HG03439 (cell line): ENCODE measurements around the gene WDR5.

Experiments used
- ATAC-seq: cut with Tn5 transposase; IDR thresholded peaks from one replicate; pipeline ENCODE4 v1.9.1; 2021; ENCODE audit warnings: mild to moderate bottlenecking, moderate library complexity; ENCODE audit not compliant: unreplicated experiment

Gene WDR5

DNA sequence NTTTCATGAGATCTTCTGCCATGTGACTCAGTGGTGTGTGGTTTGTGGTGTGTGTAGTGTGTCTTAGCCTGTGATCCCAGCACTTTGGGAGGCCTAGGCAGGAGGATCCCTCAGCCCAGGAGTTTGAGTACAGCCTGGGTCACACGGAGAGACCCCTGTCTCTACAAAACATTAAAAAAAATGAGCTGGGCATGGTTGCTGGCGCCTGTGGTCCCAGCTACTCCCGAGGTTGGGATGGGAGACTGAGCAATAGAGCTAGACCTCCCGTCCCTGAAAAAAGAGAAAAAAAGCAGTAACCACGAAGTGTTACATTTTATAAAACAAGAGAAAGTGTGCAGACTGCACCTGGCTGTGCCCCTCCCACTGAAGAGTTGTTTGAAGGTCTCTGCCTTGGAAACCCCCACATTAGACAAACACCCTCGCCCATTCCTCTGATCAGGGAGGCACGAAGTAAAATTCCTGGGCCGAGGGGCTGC lies 49.7 kb downstream of the WDR5 start:
- no peak for ATAC-seq

DNA sequence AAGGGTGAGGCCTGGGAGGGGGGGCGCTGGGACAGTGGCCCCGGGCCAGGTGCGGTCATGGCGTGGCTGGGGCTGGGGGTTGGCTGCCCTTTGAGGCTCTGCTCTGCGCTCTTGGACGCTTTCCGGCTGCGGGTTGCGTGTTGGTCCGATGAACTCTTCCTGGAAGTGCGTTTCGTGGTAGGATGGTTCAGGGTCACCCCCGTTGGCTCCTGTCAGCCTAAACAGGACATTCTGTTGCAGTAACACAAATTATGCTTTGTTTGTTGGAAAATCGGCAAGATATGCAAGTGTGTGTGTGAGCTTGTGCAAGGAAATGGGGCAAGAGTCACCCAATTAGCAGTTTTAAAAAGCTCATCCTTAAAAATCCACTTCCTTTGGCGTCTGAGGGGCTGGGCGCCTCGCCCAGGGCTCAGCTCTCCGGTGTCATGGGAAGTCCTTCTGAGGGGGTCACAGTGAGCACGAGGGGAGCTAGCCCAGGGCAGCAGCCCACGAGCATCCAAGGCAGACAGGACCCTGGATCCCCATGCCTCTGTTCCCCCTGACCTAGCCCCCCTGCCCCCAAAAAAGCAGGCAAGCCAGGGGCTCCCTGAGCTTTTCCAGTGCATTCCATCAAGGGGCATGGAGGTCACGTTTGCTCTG lies 50.7 kb downstream of the WDR5 start:
- no peak for ATAC-seq

DNA sequence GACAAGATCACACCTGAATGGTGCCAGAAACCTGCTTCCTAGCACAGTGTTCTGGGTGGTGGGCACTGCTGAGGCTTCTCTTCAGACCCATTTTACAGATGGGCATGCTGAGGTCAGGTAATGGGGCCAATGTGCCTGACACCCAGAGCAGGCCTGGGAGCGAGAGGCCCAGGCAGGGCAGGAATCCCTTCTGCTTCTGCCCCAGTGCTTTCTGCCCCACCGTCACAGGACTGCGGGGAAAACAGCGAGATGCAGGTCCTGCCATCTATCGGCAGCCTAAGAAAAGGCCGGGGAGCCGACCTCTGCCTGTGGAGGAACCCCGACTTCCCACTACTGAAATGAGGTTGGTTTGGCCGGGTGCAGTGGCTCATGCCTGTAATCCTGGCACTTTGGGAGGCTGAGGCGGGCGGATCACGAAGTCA lies 51.2 kb downstream of the WDR5 start:
- ATAC-seq = no peak

DNA sequence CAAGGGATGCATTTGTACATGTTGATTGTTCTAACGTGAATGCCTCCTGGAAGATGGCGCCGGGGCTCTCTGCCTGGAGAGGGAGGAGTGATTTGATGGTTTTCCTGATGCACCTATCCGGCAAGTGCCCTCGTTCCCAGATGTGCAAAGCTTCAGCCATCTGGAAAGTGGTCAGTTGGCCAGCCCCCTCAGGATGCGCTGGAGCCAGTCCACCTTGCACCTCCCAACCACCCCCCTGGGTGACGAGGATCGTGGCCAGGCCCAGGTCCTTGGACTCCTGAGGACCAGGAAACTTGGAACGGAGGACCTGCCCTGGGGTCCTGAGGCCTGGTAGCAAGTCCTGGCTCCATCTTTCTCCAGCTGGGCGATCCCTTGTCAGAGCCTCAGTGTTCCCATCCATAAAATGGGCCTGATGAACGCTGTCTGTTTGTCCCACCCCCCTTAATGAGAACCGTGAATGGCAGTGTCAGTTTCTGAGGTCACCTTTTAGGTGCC lies 52.1 kb downstream of the WDR5 start:
- no peak for ATAC-seq

DNA sequence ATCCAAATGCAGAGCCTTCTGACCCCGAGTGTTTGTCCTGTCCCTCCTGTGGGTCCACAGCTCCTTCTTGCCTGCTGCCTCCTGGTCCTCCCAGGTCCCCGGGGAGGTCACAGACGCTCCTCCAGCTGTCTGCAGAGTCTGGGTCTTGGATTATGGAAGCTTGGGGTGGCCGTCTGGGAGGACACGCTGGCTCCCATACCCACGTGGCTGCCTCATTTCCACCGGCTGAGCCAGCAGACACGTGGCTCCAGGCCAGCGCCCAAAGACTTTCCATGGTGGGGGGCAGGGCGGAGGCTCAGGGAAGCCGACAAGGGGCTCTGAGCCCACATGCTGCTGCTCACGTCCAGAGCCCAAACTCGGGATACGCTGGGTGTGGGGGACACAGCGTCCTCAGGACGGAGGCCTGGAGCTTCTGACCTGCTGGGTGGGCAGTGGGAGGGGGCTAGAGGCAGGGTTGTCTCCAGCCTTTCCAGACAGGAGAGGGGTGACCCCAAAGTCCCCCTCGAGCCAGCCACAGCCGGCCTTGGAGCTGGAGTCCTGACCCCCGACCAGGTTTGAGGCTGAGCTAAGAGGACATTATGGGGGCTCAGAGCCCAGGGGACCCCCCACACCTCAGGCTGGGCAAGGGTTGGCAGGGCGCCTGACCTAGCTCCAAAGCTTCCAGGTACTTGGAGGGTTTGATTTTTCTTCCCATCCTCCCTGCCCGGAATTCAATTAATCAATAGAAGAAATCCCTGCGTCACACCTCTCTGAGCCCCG lies 52.7 kb downstream of the WDR5 start:
- ATAC-seq = no peak

DNA sequence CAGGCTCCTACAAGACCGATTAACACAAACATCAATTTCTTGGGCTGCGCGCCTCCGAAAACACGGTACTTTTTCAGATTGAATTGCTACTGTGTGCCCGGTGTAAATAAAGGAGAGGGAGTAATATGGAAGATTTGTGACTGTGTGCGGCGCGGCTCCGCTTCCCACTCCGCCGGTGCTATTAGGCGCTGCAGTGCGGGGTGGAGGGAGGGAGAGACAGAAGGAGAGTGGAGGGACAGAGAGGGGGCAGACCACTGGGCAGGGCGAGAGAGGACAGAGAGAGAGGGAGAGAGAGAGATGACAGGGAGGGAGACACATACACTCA lies 53.2 kb downstream of the WDR5 start:
- no peak for ATAC-seq

DNA sequence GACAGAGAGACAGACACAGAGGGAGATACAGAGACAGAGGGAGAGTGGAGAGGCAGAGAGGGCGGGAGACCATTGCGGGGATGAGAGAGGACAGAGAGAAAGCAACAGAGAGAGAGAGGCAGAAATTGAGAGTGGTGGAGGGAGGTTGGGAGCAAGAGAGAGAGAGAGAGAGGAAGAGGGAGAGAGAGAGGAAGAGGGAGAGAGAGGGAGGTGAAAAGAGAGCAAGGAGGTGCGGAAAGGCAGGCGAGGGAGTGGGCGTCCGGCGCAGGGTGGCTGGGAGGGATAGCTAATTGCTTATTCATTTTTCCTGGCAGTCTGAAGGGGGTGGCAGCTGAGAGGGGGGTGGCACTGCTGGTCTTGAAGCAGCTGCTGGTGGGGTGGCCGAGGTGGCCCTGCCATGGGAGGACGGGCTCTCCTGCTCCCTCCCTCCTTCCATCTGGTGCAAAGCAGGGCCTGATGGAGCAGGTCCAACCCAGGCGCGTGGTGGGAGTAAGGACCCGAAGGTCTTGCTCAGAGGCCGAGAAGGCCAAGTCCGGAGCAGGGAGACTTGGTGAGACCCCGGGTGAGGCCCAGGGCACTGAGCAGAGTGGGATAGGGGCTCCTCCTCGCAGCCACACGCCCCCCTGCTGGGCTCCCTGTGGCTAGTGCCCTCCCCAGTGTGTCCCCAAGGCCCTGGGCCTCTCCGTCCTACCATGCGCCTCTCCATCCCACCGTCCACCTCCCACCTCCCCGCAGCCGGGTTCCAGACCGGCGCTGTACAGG lies 53.8 kb downstream of the WDR5 start:
- no peak for ATAC-seq

DNA sequence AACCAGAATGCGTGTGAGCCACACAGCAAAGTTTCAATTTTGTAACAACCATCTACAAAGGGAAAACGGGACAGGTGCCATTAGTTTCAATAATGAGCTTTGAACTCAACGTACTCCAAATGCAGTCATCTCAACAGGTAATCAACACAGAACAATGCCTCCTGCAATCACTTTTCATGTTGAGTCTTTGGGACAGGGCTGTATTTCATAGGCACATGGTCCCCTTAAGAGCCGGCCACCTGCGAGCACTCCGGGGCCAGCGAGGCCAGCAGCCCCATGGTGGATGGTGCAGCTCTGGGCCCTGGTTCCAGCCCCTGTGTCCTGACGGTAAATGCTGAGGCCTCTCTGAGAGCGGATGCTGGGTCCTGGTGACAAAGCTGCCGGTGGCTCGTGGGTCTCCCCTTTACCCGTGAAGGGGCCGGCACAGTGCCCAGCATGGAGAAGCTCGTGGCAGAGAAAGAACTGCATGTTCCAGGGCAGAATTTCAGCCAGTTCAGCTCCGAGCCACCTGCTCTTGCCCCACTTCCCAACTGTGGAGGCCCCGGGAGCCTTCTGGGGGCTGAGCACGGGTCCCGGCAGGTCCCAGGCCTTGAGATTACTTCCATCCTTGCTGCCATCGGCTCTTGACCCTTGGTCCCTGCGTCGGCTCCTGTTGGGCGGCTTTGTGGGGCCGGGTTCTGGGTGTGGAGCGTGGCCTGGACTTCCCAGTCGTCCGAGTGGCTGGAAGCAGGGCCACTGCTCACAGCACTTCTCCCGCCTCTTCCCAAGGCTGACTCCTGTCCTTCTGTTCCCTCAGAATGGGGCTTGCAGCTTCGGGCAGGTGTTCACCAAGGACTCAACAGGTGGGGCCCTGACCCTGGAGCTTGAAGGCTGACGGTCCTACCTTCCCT lies 54.6 kb downstream of the WDR5 start:
- no peak for ATAC-seq

DNA sequence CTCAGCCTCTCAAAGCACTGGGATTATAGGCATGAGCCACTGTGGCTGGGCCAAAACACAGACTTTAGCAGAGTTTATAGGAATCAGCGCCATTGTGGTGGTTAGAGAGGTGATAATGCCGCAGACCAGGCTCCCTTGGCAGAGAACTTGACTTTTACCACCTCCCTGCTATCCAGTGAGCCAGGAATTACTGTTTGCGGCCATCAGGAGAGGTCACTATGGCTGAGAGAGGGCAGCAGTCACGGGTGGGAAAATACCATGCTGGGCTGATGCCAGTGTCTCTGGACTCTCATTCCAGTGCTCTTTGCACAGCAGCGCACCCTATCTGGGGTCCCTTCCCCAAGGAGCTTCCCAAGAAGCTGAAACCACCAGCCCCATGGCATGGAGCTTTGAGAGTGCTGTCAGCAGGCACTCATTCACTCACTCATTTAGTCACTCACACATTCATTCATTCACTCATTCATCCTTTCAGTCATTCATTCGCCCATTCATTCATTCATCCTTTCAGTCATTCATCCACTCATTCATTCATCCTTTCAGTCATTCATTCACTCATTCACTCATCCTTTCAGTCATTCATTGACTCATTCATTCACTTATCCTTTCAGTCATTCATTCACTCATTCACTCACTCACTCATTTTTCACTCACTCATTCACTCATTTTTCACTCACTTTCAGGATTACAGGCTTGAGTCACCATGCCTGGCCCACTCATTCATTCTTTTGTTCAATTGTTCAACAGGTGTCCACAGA lies 55.8 kb downstream of the WDR5 start:
- no peak for ATAC-seq

DNA sequence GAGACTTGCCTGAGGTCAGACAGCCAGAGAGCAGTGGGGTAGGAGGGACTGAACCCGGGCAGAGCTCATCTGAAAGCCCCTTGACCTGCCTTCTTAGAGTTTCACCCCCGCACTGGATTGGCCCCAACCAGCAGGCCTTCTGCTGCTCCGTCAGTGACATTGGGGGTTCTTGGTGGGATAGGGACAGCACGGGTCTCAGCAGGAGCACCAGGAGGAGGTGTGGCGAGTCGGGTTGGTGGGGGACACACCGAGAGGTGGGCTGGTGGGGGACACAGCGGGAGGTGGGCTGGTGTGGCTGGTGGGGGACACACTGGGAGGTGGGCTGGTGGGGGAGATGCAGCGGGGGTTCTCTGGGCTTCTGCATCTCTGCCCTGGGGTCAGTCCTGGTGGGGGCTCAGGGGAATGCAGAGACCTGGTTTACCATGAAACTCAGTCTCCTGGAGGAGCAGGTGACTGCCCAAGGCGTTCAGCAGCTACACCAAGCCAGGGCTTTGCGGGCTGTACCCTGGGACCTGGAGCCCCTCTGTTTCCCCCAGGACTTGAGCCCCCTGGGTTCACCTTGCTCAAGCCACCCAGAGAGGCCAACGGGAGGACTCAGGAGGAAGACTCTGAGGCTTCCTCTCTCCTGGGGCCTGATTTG lies 56.5 kb downstream of the WDR5 start:
- ATAC-seq = no peak

DNA sequence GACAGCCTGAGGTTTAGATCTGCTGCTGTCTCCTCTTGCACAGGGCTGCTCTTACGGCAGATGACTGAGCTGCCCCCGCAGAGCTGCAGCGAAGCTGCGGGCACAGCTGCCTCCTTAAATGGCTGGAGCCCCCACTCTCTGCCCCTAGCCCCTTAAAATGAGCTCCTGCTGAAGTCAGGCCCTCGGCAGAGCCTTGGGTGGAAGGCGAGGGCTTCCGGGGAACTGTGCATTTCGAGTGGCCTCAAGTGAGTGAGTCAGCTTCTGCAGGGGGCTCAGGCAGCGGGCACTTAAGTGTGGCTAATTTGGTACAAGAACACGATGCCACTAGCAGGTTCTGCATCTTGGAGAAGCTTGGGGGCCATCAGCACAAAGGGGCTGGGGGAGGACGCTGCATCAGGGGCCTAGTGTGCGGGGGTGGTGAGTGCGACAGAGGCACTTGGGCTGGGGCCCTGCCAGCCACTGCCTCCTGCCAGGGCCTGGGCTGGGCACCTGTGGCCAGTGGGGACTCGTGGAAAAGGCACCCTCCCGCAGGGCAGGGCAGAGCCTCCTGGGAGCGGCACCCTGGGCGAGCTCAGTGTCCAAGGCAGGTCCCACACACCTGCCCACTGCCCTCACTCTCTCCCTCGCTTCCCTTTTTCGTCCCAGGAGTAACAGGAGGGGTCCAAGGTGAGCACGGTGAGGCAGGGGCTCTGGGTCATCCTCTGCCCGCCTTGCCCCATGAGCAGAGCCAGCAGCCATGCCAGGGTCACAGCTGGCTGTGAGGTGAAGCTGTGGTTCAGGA lies 57.3 kb downstream of the WDR5 start:
- ATAC-seq = no peak

DNA sequence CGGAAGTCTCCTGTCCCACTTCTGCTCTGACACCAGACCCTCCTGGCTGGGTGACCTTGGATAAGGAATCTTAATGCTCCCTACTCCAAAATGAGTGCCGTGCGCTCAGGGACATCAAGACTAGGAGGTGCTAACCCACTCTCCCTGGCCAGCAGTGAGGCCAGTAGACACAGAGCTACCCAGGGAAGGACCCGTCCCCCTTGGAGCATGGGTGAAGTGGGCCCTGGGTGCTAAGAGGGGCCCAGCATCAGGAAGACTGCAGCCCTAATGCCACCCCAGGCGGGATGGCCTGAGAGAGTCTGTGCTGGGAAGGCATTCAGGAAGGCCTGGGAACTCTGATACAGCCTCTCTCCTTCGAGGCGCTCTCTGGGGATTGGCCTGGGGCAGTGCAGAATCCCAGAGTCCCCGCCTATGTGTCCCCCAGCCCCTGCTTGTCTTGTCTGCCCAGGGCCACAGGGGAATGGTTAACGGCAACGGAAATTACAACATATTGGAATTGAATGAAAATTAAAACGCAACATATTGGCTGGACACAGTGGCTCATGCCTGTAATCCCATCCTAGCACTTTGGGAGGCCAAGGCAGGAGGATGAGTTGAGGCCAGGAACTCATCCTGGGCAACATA lies 58.1 kb downstream of the WDR5 start:
- ATAC-seq = no peak

DNA sequence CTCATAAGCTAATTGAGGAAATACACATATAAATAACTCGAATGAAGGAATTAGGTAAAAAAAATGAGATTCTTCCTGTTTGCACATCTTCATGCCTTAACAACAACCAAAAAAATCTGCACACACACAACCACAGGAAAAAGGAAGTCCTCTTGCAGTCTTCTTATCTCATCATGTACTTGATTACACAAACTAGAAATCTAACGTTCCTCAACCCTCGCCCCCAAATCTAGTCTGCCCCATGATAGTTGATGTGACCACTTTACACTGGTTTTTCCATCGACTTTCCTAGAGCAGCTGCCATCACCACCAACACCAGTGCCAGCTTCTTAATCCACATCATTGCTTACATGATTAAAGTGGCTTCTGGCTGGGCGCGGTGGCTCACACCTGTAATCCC lies 59.7 kb downstream of the WDR5 start:
- ATAC-seq = no peak

DNA sequence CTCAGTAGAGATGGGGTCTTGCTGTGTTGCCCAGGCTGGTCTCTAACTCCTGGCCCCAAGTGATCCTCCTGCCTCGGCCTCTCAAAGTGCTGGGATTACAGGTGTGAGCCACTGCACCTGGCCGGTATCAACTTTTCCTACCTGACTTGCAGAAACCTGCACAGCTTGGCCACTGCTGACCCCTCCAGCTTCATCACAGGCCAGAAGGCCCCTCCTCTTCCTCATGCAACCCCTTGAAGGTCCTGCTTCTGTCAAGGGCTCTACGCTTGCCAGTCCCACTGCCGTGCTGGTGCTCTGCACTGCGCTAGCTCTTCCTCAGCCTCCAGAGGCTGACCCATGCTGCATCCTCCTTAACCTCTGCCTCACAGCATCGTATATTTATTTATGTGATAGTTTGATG lies 61.0 kb downstream of the WDR5 start:
- no peak for ATAC-seq

DNA sequence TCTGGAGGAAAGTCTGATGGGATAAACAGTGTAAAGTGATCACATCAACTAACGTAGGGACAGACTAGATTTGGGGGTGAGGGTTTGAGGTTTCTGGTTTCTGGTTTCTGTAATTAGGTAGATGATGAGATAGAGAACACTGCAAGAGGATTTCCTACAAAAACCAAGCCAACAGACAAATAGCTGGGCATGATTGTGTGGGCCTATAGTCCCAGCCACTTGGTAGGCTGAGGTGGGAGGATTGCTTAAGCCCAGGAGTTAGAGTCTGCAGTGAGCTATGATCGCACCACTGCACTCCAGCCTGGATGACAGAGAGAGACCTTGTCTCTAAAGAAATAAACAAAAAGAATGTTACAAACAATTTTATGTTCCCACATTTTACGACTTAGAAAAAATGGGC lies 62.9 kb downstream of the WDR5 start:
- no peak for ATAC-seq

DNA sequence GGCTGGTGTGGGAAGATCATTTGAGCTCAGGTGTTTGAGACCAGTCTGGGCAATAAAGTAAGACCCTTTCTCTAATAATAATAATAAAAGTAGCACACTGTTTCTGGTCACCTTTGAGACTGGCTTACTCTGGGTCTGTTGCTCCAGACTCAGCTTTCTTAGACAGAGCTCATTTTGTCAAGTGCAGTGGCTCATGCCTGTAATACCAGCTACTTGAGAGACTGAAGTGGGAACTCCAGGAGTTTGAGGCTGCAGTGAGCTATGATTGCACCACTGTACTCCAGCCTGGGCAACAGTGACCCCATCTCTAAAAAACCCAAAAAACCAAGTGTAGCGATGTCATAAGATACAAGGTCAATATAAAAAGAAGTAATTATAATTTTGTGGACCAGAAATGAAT lies 64.8 kb downstream of the WDR5 start:
- no peak for ATAC-seq

DNA sequence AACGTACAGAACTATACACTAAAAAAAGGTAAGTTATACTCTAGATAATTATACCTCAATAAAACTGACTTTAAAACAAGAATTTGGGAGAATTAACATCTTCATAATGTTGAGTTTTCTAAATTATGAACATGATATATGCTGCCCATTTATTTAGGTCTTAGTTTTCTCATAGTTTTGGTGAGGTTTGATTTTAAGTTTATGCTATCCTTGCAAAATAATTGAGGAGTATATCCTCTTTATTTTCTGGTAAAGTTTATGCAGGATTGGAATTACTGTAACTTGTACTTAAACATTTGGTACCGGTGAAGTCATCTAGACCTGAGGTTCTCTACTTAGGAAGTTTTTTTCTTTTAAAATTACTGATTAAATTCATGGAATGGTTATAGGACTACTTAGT lies 67.3 kb downstream of the WDR5 start:
- ATAC-seq = no peak

DNA sequence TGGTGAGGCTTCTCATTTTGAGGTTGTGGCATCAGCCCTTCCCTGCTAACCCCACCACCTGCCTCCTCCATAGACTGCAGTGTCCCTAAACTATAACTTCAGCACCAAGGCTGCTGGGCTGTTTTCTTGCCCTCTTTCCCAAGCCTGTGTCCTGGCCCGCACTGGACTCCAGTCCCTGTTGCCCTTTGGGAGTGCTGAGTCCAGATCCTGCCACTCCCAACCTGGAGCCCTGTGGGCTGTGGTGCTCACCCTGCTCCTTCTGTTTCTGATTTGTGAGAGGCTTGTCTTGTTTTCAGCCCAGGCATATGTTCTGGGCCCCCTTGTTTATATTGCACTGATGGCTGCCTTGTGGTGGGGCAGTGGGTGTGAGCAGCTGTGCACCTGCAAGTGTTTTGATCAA lies 68.2 kb downstream of the WDR5 start:
- no peak for ATAC-seq
